ENCODE data around the gene USB1. TPM values are rescaled to one million over a fixed set of nuclear protein-coding genes. Genes with fewer than 3 reads are reported as not detected.

USB1 gene
- total RNA-seq, 1 experiment from 2014 or later: 18.7 TPM

DNA sequence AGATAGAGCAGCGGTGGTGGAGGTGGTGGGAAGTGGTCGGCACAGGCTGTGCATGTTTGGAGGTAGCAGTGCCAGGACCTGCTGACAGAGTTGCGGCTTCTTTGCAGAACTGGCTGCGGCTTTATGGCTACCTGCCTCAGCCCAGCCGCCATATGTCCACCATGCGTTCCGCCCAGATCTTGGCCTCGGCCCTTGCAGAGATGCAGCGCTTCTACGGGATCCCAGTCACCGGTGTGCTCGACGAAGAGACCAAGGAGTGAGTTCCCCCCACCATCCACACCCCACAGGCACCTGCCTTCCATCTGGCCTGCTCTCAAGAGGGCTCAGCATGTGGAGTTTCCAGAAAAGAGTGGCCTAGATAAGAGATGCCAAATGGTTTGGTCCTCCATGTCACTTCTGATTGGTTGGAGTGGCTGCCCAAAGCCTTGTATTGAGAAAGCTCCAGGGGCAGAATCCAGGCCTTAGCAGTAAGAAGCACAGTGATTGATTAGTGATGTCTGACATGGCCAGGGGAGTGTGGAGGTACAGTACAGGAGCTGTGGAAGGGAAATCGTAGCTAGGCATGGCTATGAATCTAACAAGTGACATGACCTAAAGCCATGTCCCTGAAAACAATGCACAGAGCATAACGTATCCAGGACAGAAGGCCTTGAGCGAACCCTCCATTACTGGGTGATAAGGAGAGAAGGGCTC is 36.3 kb downstream of the USB1 start:
- H3K36me3 ChIP-seq (ENCODE audit: low read depth, low read length): no peaks in the 10 kb centered on the region
- H3K27me3 ChIP-seq (ENCODE audit: low read length): no peaks in the 10 kb centered on the region
- no peak overlapping the region for H3K4me2 ChIP-seq (ENCODE audit: low read length)
- H3K9me3 ChIP-seq (ENCODE audit: low read length): no peaks in the 10 kb centered on the region
- POLR2A ChIA-PET (ENCODE audit: unreplicated experiment): no interaction called here
- TF ChIP-seq EZH2 (IDR thresholded peaks at IDR 0.05; ENCODE audit: low read length, unreplicated experiment): no peak
- TF ChIP-seq, protein P1, sequence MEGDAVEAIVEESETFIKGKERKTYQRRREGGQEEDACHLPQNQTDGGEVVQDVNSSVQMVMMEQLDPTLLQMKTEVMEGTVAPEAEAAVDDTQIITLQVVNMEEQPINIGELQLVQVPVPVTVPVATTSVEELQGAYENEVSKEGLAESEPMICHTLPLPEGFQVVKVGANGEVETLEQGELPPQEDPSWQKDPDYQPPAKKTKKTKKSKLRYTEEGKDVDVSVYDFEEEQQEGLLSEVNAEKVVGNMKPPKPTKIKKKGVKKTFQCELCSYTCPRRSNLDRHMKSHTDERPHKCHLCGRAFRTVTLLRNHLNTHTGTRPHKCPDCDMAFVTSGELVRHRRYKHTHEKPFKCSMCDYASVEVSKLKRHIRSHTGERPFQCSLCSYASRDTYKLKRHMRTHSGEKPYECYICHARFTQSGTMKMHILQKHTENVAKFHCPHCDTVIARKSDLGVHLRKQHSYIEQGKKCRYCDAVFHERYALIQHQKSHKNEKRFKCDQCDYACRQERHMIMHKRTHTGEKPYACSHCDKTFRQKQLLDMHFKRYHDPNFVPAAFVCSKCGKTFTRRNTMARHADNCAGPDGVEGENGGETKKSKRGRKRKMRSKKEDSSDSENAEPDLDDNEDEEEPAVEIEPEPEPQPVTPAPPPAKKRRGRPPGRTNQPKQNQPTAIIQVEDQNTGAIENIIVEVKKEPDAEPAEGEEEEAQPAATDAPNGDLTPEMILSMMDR (conservative IDR thresholded peaks at IDR 0.05; ENCODE audit: low read depth, low read length): no peak
- TF ChIP-seq EZH2phosphoT487 (IDR thresholded peaks at IDR 0.05; ENCODE audit: borderline replicate concordance, low read length): no peak
- BruUV-seq (replicated peaks): no TSS peak
- H3K27ac ChIP-seq (ENCODE audit: low read length): no peak overlapping the region
- no peak overlapping the region for H3K9ac ChIP-seq (ENCODE audit: low read length)
- DNase-seq: no peak
- H4K20me1 ChIP-seq (ENCODE audit: low read length): no peaks in the 10 kb centered on the region
- H3K79me2 ChIP-seq (ENCODE audit: low read length): no peaks in the 10 kb centered on the region
- CTCF ChIA-PET: no interaction called here
- H2AFZ ChIP-seq (ENCODE audit: low read length): no peak overlapping the region
- H3K4me3 ChIP-seq (ENCODE audit: low read length): no peak overlapping the region
- intact Hi-C loops (cut with micrococcal nuclease): no loop called here
- H3F3A ChIP-seq (ENCODE audit: low read length, unreplicated experiment): no peaks in the 10 kb centered on the region
- no peak for ATAC-seq
- H3K9me2 ChIP-seq (replicated peaks; ENCODE audit: low read length): no peaks in the 10 kb centered on the region
- no peaks in the 10 kb centered on the region for H3K4me1 ChIP-seq (ENCODE audit: insufficient read depth, low read length)

DNA sequence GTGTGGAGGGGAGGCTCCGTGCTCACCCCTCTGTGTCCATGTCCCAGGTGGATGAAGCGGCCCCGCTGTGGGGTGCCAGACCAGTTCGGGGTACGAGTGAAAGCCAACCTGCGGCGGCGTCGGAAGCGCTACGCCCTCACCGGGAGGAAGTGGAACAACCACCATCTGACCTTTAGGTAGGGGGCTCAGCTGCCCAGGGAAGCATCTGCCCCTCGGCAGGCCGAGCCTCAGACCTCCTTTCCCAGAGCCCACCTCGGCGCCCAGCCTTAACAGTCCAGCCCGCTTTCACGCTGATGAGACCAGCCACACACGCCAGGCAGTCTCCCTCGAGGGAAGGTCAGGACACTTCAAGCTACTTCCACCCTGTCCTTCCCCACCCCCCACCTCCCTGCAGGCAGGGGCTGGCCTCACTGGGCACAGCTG is 37.0 kb downstream of the USB1 start:
- intact Hi-C loops (cut with micrococcal nuclease): no loop called here
- TF ChIP-seq EZH2phosphoT487 (IDR thresholded peaks at IDR 0.05; ENCODE audit: borderline replicate concordance, low read length) (no peak), EZH2 (IDR thresholded peaks at IDR 0.05; ENCODE audit: low read length, unreplicated experiment) (no peak)
- TF ChIP-seq, protein P1 (conservative IDR thresholded peaks at IDR 0.05; ENCODE audit: low read depth, low read length): no peak
- Histone ChIP-seq H3K4me1 (ENCODE audit: insufficient read depth, low read length) (no peaks in the 10 kb centered on the region), H2AFZ (ENCODE audit: low read length) (no peak overlapping the region), H4K20me1 (ENCODE audit: low read length) (no peaks in the 10 kb centered on the region), H3K4me3 (ENCODE audit: low read length) (no peak overlapping the region), H3K27ac (ENCODE audit: low read length) (no peak overlapping the region), H3K9me3 (ENCODE audit: low read length) (no peaks in the 10 kb centered on the region), H3K9ac (ENCODE audit: low read length) (no peak overlapping the region), H3K36me3 (ENCODE audit: low read depth, low read length) (no peaks in the 10 kb centered on the region), H3K4me2 (ENCODE audit: low read length) (no peak overlapping the region), H3K9me2 (replicated peaks; ENCODE audit: low read length) (no peaks in the 10 kb centered on the region), H3F3A (ENCODE audit: low read length, unreplicated experiment) (no peaks in the 10 kb centered on the region), H3K79me2 (ENCODE audit: low read length) (no peaks in the 10 kb centered on the region), H3K27me3 (ENCODE audit: low read length) (no peaks in the 10 kb centered on the region)
- ChIA-PET POLR2A (ENCODE audit: unreplicated experiment) (no interaction called here), CTCF (no interaction called here)
- no TSS peak for BruUV-seq (replicated peaks)
- DNase-seq (no peak), ATAC-seq (no peak)

DNA sequence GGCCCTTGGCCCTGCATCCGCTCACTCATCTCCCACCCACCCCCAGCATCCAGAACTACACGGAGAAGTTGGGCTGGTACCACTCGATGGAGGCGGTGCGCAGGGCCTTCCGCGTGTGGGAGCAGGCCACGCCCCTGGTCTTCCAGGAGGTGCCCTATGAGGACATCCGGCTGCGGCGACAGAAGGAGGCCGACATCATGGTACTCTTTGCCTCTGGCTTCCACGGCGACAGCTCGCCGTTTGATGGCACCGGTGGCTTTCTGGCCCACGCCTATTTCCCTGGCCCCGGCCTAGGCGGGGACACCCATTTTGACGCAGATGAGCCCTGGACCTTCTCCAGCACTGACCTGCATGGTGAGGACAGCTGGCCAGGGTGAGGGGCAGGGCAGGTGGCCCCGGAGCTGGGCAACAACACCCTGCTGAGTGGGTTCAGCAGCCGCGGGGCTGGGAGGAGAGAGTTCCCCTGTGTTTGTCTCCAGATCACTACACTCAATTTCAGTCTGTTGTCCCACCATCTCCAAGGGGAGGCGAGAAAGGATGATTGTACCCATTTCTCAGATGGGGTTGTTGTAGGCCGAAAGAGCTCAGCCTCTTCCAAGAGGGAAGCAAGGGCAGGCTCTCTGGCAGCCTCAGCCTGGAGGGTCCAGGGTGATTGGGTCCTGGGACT is 38.8 kb downstream of the USB1 start:
- H2AFZ ChIP-seq (ENCODE audit: low read length): no peak overlapping the region
- no TSS peak for BruUV-seq (replicated peaks)
- CTCF ChIA-PET: no interaction called here
- ATAC-seq (no peak), DNase-seq (no peak)
- H3K9ac ChIP-seq (ENCODE audit: low read length): no peak overlapping the region
- no peaks in the 10 kb centered on the region for H3K27me3 ChIP-seq (ENCODE audit: low read length)
- no peaks in the 10 kb centered on the region for H3K9me2 ChIP-seq (replicated peaks; ENCODE audit: low read length)
- intact Hi-C loops (cut with micrococcal nuclease): no loop called here
- no peak overlapping the region for H3K4me2 ChIP-seq (ENCODE audit: low read length)
- H4K20me1 ChIP-seq (ENCODE audit: low read length): no peaks in the 10 kb centered on the region
- H3K9me3 ChIP-seq (ENCODE audit: low read length): no peaks in the 10 kb centered on the region
- POLR2A ChIA-PET (ENCODE audit: unreplicated experiment): interaction anchor here (0.7 kb wide), 1 partner anchor 84 kb away, joined by 3 read pairs; no protein-coding TSS in a partner anchor
- no peaks in the 10 kb centered on the region for H3K36me3 ChIP-seq (ENCODE audit: low read depth, low read length)
- H3K27ac ChIP-seq (ENCODE audit: low read length): no peak overlapping the region
- H3K4me3 ChIP-seq (ENCODE audit: low read length): no peak overlapping the region
- H3K4me1 ChIP-seq (ENCODE audit: insufficient read depth, low read length): no peaks in the 10 kb centered on the region
- TF ChIP-seq EZH2phosphoT487 (IDR thresholded peaks at IDR 0.05; ENCODE audit: borderline replicate concordance, low read length) (no peak), EZH2 (IDR thresholded peaks at IDR 0.05; ENCODE audit: low read length, unreplicated experiment) (no peak)
- TF ChIP-seq, protein P1 (conservative IDR thresholded peaks at IDR 0.05; ENCODE audit: low read depth, low read length): no peak
- H3K79me2 ChIP-seq (ENCODE audit: low read length): no peaks in the 10 kb centered on the region
- no peaks in the 10 kb centered on the region for H3F3A ChIP-seq (ENCODE audit: low read length, unreplicated experiment)
